Type B pancreatic cell (in vitro differentiated cells): Measurements from ENCODE around the gene ANKS1B. TPM values are rescaled to one million over a fixed set of nuclear protein-coding genes. Genes with fewer than 3 reads are reported as not detected.

Experiments used
- DNase-seq: peaks from one replicate; pipeline ENCODE4 v3.0.0; 2021; ENCODE audit warnings: mixed read lengths; ENCODE audit not compliant: unreplicated experiment; ENCODE audit errors: extremely low spot score
- H3K27ac Mint-ChIP-seq: 2 replicates; pipeline ENCODE4 v1.8.0; 2021; ENCODE audit warnings: mild to moderate bottlenecking, mixed read lengths
- H3K27me3 Mint-ChIP-seq: 2 replicates; pipeline ENCODE4 v1.8.0; 2021; ENCODE audit warnings: mixed read lengths
- H3K36me3 Mint-ChIP-seq: 2 replicates; pipeline ENCODE4 v1.8.0; 2021; ENCODE audit warnings: mixed read lengths
- H3K4me1 Mint-ChIP-seq: one replicate; pipeline ENCODE4 v1.8.0; 2021; ENCODE audit warnings: mixed read lengths; ENCODE audit not compliant: unreplicated experiment
- H3K4me3 Mint-ChIP-seq: 2 replicates; pipeline ENCODE4 v1.8.0; 2021; ENCODE audit warnings: mild to moderate bottlenecking, mixed read lengths
- H3K9me3 Mint-ChIP-seq: 2 replicates; pipeline ENCODE4 v1.8.0; 2021; ENCODE audit warnings: mixed read lengths
- total RNA-seq: library from RNA; stranded (reverse); gene quantifications from 2 replicates; pipeline ENCODE4 v1.2.1, GENCODE V29; 2021; ENCODE audit warnings: low replicate concordance
- TF ChIP-seq, protein P1 (sequence below): fragments of 200-600 bp; sonication (generic); conservative IDR thresholded peaks from 2 replicates; pipeline ENCODE4 v1.5.0; 2021; ENCODE audit warnings: antibody characterized with exemption, mild to moderate bottlenecking

The ANKS1B gene
- total RNA-seq, 1 donor from 2014 or later, result 4.7 TPM

DNA sequence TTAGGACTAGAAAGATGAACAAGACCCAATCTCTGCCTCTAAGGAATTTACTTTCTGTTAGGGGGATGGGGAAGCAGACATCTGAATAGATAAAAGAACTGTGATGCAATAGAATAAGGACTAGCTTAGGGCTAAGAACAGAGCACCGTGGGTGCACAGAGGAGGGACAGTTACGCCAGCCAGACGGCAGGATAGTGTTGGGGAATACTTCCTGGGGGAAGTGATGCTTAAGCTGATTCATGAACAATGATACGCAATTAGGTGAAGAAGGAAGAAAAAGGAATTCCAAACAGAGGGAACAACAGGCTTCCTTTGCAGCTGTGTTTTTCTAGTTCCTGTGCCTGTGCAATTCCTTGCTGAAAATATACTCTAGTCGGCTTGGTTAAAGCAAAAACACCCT is 838.6 kb downstream of the ANKS1B start:
- Mint-ChIP-seq H3K36me3 (no peaks in the 10 kb centered on the region), H3K4me3 (no peak overlapping the region), H3K27me3 (no peaks in the 10 kb centered on the region), H3K4me1 (no peaks in the 10 kb centered on the region), H3K9me3 (no peaks in the 10 kb centered on the region), H3K27ac (no peak overlapping the region)
- DNase-seq, result no peak
- TF ChIP-seq, protein P1, sequence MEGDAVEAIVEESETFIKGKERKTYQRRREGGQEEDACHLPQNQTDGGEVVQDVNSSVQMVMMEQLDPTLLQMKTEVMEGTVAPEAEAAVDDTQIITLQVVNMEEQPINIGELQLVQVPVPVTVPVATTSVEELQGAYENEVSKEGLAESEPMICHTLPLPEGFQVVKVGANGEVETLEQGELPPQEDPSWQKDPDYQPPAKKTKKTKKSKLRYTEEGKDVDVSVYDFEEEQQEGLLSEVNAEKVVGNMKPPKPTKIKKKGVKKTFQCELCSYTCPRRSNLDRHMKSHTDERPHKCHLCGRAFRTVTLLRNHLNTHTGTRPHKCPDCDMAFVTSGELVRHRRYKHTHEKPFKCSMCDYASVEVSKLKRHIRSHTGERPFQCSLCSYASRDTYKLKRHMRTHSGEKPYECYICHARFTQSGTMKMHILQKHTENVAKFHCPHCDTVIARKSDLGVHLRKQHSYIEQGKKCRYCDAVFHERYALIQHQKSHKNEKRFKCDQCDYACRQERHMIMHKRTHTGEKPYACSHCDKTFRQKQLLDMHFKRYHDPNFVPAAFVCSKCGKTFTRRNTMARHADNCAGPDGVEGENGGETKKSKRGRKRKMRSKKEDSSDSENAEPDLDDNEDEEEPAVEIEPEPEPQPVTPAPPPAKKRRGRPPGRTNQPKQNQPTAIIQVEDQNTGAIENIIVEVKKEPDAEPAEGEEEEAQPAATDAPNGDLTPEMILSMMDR, result no peak

DNA sequence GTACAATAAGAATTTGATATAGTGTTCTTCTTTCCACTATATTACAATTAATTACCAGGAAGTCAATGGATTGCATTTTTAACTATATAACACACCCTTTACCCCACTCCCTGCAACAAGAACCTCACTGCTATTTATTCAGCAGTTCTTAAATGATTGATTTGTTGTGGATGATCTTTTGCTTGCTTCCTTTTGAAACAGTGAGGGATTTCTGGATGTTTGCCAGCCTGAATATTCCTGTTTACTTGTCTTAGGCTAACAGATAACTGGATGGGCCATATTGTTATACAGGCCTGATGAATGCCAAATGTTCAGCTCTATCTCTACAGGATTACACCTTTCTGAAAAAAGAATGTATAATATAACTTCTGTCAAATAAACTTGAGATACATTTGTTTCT is 842.1 kb downstream of the ANKS1B start:
- TF ChIP-seq, protein P1, result no peak
- H3K4me3 Mint-ChIP-seq, result no peak overlapping the region
- DNase-seq, result no peak
- H3K4me1 Mint-ChIP-seq, result no peaks in the 10 kb centered on the region
- H3K9me3 Mint-ChIP-seq, result no peaks in the 10 kb centered on the region
- no peak overlapping the region for H3K27ac Mint-ChIP-seq
- no peaks in the 10 kb centered on the region for H3K36me3 Mint-ChIP-seq
- H3K27me3 Mint-ChIP-seq, result peaks cover 4% of the 10 kb centered on the region

DNA sequence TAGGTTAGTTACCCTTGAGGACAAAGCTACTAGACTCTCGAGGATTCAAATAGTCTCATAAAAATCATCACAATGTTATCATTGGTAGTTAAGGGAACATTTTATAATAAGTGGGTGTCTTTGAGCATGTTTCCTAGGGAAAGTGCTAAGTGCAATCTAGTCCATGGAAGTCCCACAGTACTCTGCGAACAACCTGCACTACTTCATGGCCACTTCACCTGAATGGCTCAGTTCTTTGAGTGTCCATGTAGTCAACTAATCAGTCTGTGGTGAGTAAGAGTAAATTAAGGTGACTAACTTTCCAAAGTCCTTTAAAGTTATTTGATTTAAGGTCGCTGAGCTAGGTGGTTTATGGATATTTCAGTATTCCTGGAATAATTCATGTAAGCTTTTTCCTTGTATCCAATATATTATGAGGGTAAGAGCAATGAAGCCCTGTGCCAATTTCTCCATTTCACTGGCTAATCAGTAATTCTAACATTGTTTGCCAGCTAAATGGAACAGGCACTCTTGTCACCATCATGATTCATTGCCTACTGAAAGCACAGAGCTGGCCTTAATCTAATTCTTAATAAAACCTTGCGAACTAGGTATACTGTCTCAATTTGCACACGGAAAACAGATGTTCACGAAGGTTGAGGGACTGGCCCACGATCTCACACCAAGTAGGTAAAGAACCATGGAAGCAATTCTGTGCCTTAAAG is 844.6 kb downstream of the ANKS1B start:
- TF ChIP-seq, protein P1, result no peak
- no peak for DNase-seq
- Mint-ChIP-seq H3K4me1 (no peaks in the 10 kb centered on the region), H3K27me3 (peaks cover 4% of the 10 kb centered on the region), H3K36me3 (no peaks in the 10 kb centered on the region), H3K9me3 (no peaks in the 10 kb centered on the region), H3K27ac (no peak overlapping the region), H3K4me3 (no peak overlapping the region)

DNA sequence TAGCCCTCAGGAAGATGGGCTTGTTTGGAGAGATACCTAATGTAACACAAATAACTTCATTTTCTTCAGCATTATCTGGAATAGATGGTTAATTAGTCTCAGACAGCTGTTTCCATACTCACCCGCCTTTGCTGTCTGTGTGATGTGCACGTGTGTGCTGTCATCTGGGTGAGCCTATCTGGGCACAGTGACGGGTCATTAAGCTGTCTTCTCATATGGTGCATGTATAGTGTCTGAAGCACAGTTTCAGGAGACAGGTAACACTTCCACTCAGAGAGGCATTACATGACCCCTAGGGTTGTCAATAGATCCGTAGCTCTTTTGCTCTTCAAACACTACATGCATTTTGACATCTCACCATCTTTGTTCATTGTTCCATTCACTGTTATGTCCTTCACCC is 846.3 kb downstream of the ANKS1B start:
- H3K4me3 Mint-ChIP-seq, result no peak overlapping the region
- no peaks in the 10 kb centered on the region for H3K9me3 Mint-ChIP-seq
- no peaks in the 10 kb centered on the region for H3K4me1 Mint-ChIP-seq
- H3K36me3 Mint-ChIP-seq, result no peaks in the 10 kb centered on the region
- DNase-seq, result no peak
- H3K27ac Mint-ChIP-seq, result no peak overlapping the region
- TF ChIP-seq, protein P1, result no peak
- peaks cover 4% of the 10 kb centered on the region for H3K27me3 Mint-ChIP-seq

DNA sequence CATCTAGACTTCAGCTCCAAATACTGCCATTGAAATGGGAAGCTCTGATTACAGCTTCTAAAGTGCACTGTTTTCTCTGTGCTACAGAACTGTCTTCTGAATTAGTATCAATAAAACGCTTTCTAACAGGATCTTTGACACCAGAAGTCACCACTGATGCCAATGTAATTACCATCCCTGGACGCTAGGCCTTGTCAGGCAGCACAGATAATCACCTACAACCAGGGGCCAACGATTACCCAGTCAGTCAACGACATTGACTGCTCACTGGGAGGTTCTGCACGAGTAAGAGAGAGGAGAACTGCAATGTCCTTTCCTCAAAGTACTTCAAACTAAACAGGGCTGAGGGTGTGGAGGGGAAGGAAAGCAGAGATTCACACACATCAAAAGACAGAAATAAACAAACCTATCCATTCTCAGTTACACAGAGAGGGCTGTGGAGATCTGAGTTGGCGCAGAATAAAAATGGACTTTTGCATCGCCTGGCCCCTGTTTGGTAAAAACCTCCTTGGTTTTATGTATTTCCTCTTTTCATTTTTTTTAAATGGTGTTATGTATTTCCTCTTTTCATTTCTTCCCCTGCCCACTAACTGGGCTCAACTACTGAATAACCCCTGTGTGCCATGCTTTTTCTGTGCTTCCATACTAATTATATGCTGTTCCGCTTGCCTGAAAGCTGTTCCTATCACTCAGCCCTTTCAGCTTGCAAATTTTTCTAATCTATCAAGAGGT is 847.4 kb downstream of the ANKS1B start:
- no peak overlapping the region for H3K27ac Mint-ChIP-seq

More for the DNA sequence above, 847.4 kb downstream of the ANKS1B start:
- no peaks in the 10 kb centered on the region for H3K9me3 Mint-ChIP-seq
- DNase-seq, result no peak
- TF ChIP-seq, protein P1, result peak; percentile 42
- H3K36me3 Mint-ChIP-seq, result no peaks in the 10 kb centered on the region
- no peak overlapping the region for H3K4me3 Mint-ChIP-seq
- H3K4me1 Mint-ChIP-seq, result no peaks in the 10 kb centered on the region
- H3K27me3 Mint-ChIP-seq, result peaks cover 4% of the 10 kb centered on the region
